Activated naive CD4-positive, alpha-beta T cell treated with anti-CD3 and anti-CD28 coated beads, Interleukin-2, amount 50 U/mL, for 72 hours (primary cell): ENCODE measurements around the gene MLLT3. TPM values are rescaled to one million over a fixed set of nuclear protein-coding genes. Genes with fewer than 3 reads are reported as not detected.

Experiments used
- ATAC-seq, 2 donors: fragments of 150-1000 bp; cut with Tn5 transposase; 2 replicates each; pipeline ENCODE4 v1.10.0; 2021; ENCODE audit warnings: mild to moderate bottlenecking in 2 of 2, moderate library complexity in 2 of 2
- DNase-seq, 2 donors: peaks; one replicate each; pipeline ENCODE4 v3.0.0; 2021 to 2022; ENCODE audit warnings: low spot score in 2 of 2
- H3K27ac Mint-ChIP-seq, 2 donors: one replicate each; pipeline ENCODE4 v1.8.0; 2022; ENCODE audit warnings: mild to moderate bottlenecking in 2 of 2, mixed read lengths in 2 of 2
- H3K36me3 Mint-ChIP-seq, 2 donors: one replicate each; pipeline ENCODE4 v1.8.0; 2022; ENCODE audit warnings: mixed read lengths in 2 of 2
- H3K9me3 Mint-ChIP-seq, 2 donors: one replicate each; pipeline ENCODE4 v1.8.0; 2022; ENCODE audit warnings: mixed read lengths in 2 of 2
- total RNA-seq, 2 donors: library from RNA; stranded (reverse); gene quantifications; one replicate each; pipeline ENCODE4 v1.2.3, GENCODE V29; 2022

The MLLT3 gene
- total RNA-seq, 2 donors from 2014 or later = 43.6 to 54.6 TPM

DNA sequence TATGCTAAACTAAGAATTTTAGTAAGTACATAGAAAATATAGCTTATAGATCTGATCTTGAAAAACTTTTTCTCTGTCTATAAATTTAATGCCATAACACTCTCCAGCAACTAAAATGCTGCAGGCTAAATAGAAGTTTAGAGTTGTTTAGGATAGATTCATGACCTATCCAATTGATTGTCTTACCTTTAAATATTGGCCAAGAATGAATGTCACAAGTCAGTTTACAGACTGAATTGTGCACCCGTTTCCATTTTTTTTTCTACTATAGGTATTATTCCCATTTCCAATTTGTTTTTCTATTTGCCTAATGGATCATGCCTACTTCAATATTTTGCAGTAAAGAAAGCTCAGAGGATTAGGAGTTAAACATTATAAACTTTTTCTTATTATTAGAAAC, 129.5 kb downstream of the MLLT3 start:
- DNase-seq (no peak), ATAC-seq (no peak)
- no peaks in the 10 kb centered on the region for H3K36me3 Mint-ChIP-seq
- no peaks in the 10 kb centered on the region for H3K9me3 Mint-ChIP-seq
- no peak overlapping the region for H3K27ac Mint-ChIP-seq

DNA sequence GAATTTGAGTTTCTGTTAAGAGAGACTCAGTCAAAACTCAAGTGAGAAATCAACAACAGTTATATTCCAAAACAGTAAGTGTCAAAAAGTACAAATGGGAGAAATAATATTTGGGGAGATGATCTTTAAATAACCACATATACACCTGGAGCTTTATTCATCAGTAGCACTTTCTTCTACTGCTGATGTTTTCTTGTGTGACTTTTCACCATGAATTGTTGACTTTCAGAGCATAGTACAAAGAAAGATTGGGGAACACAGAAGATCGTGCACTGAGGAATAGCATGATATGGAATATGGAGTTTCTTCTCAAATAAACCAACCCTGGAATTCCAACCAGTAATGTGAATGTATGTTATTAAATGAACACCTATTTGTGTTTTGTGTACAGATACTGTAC, 130.7 kb downstream of the MLLT3 start:
- ATAC-seq = no peak
- no peak for DNase-seq
- H3K36me3 Mint-ChIP-seq = no peaks in the 10 kb centered on the region
- no peaks in the 10 kb centered on the region for H3K9me3 Mint-ChIP-seq
- H3K27ac Mint-ChIP-seq = no peak overlapping the region

DNA sequence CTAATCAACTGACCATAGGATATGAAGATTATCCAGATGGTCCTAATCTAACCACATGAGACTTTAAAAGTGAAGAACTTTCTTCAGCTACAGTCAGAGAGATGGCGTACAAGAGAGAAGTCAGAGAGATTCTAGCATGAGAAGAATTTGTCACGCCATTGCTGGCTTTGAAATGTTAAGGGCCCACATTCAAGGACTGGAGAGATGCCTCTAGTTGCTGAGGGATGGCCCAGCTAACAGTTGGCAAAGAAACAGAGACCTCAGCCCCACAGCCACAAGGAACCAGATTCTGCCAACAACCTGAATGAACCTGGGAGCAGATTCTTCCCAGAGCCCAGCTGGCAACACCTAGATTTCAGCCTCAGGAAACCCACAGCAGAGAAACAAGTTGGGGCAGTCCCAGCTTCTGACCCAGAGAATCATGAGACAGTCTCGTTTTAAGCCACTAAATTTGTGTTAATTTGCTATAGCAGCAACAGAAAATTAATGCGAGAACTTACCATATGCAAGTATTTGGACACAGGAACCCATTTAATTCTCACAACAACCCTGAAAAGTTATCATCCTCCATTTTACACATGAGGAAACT, 132.0 kb downstream of the MLLT3 start:
- DNase-seq = no peak
- Mint-ChIP-seq H3K9me3 (no peaks in the 10 kb centered on the region), H3K36me3 (no peaks in the 10 kb centered on the region), H3K27ac (no peak overlapping the region)
- ATAC-seq = no peak

- no peak for DNase-seq
- ATAC-seq = no peak
- Mint-ChIP-seq H3K9me3 (no peaks in the 10 kb centered on the region), H3K36me3 (no peaks in the 10 kb centered on the region), H3K27ac (no peak overlapping the region)
These were observed 133.6 kb downstream of the MLLT3 start for GRCh38 chr9:20488691-20489090.

DNA sequence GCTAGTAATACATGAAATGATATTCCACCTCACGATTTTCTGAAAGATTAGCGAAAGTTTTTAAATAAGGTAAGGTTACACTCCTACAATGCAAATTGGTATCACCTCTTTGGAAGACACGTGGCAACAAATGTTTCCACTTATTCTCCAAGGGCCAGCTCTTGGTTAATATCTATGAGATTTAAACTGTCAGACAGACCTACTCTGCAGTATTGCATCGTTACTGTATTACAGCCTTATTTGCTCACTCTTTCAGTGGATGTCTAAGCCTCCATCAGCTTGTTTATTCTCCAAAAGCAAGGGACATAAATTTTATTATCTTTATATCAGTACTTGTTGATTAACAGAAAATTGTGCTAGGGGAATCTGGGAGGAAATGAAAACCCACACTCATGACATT, 135.7 kb downstream of the MLLT3 start:
- DNase-seq (no peak), ATAC-seq (no peak)
- H3K9me3 Mint-ChIP-seq = peaks cover 0 to 2% of the 10 kb centered on the region in 2 donors
- no peak overlapping the region for H3K27ac Mint-ChIP-seq
- H3K36me3 Mint-ChIP-seq = no peaks in the 10 kb centered on the region

DNA sequence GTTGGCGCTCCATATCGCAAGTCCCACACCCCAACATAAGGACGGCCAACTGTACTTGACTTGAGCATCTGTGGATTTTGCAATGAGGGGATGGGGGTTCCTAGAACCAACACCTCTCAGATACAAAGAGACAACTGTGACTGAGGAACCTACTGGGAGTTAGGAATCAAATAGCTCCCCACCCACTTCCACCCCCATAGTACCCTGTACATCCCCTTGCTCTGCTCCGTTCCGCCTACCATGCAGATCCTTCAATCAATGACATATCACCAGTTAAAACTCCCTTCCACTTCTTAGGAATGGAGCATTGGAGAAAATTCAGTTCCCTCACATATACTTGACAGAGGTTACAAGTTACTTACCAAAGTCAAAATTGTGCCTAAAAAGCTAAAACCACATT, 140.9 kb downstream of the MLLT3 start:
- no peak for ATAC-seq
- H3K27ac Mint-ChIP-seq = no peak overlapping the region
- no peak for DNase-seq

GRCh38 chr9:20480249-20480648, 142.1 kb downstream of the MLLT3 start:
- Mint-ChIP-seq H3K9me3 (peaks cover 0 to 4% of the 10 kb centered on the region in 2 donors), H3K27ac (no peak overlapping the region), H3K36me3 (no peaks in the 10 kb centered on the region)
- ATAC-seq = no peak
- DNase-seq = no peak

More for the DNA sequence above, 140.9 kb downstream of the MLLT3 start:
- no peaks in the 10 kb centered on the region for H3K36me3 Mint-ChIP-seq
- H3K9me3 Mint-ChIP-seq = peaks cover 0 to 4% of the 10 kb centered on the region in 2 donors

- H3K27ac Mint-ChIP-seq = peak overlapping the region in 1 of 2 donors; percentile 87
- ATAC-seq (peak; percentile 29 to 51), DNase-seq (no peak)
- H3K9me3 Mint-ChIP-seq = peaks cover 0 to 4% of the 10 kb centered on the region in 2 donors
- no peaks in the 10 kb centered on the region for H3K36me3 Mint-ChIP-seq
These were observed 142.7 kb downstream of the MLLT3 start for GRCh38 chr9:20479419-20480155.

DNA sequence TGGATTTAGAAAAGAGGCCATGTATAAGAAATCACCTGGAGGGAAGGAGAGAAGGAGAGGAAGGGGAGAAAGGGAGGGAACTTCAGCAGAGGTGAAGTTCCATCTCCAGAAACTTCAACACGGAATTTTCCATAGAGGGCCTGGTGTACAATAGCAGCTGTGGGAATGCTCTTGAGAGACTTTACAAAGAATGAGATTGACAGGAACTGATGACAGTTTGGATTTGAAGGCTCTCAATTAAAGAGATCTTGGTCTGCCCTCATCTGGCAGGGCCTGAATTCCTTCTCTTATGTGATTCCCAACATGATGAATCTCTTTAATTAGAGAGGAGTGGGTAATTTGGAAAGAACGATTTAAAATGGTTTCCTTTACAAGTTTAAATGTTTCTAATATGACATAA, 143.5 kb downstream of the MLLT3 start:
- ATAC-seq = no peak
- H3K27ac Mint-ChIP-seq = peak overlapping the region in 1 of 2 donors; percentile 56
- no peak for DNase-seq
- H3K9me3 Mint-ChIP-seq = peaks cover 0 to 4% of the 10 kb centered on the region in 2 donors
- H3K36me3 Mint-ChIP-seq = no peaks in the 10 kb centered on the region

GRCh38 chr9:20477940-20478620, 144.2 kb downstream of the MLLT3 start:
- DNase-seq = no peak
- Mint-ChIP-seq H3K27ac (no peak overlapping the region), H3K36me3 (no peaks in the 10 kb centered on the region), H3K9me3 (peaks cover 0 to 4% of the 10 kb centered on the region in 2 donors)
- peak; percentile 90 to 93 for ATAC-seq

GRCh38 chr9:20476912-20477521, 145.3 kb downstream of the MLLT3 start:
- no peak for DNase-seq
- no peak for ATAC-seq
- Mint-ChIP-seq H3K9me3 (peaks cover 0 to 4% of the 10 kb centered on the region in 2 donors), H3K27ac (no peak overlapping the region), H3K36me3 (no peaks in the 10 kb centered on the region)

DNA sequence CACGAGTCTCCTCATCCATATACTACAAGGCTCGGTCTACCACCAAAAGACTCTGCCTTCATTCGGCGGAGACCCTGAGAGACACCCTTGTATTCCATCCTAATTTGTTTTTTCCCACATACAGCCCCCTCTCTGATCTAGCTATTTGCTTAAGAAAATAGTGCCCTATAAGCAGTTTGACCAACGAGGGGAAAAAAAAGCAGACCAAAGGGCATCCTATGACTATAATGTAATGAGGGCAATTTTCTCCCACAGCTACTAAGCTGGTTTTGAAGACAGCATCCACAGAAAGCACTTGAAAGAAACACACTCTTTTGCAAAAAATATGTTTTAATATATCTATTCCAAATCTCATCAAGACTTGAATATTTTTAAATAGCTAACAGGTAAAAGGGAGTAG, 147.8 kb downstream of the MLLT3 start:
- Mint-ChIP-seq H3K36me3 (no peaks in the 10 kb centered on the region), H3K27ac (no peak overlapping the region), H3K9me3 (peaks cover 0 to 3% of the 10 kb centered on the region in 2 donors)
- ATAC-seq (no peak), DNase-seq (no peak)

GRCh38 chr9:20473515-20474013, 148.7 kb downstream of the MLLT3 start:
- ATAC-seq (no peak), DNase-seq (no peak)
- Mint-ChIP-seq H3K9me3 (peaks cover 0 to 3% of the 10 kb centered on the region in 2 donors), H3K36me3 (peaks cover 0 to 6% of the 10 kb centered on the region in 2 donors), H3K27ac (no peak overlapping the region)

GRCh38 chr9:20472342-20473045, 149.8 kb downstream of the MLLT3 start:
- Mint-ChIP-seq H3K9me3 (peaks cover 0 to 3% of the 10 kb centered on the region in 2 donors), H3K36me3 (peaks cover 0 to 6% of the 10 kb centered on the region in 2 donors), H3K27ac (no peak overlapping the region)
- DNase-seq = no peak
- ATAC-seq = no peak

- Mint-ChIP-seq H3K27ac (no peak overlapping the region), H3K9me3 (peaks cover 0 to 3% of the 10 kb centered on the region in 2 donors), H3K36me3 (peaks cover 0 to 6% of the 10 kb centered on the region in 2 donors)
- ATAC-seq (no peak), DNase-seq (no peak)
These were observed 155.8 kb downstream of the MLLT3 start for GRCh38 chr9:20466328-20467008.

- Mint-ChIP-seq H3K27ac (no peak overlapping the region), H3K36me3 (peaks cover 0 to 8% of the 10 kb centered on the region in 2 donors), H3K9me3 (peaks cover 0 to 5% of the 10 kb centered on the region in 2 donors)
- DNase-seq (no peak), ATAC-seq (no peak)
These were observed 158.1 kb downstream of the MLLT3 start for GRCh38 chr9:20464242-20464641.
